H9 (cell line): Measurements from ENCODE around the gene SLITRK2. TPM values are rescaled to one million over a fixed set of nuclear protein-coding genes. Genes with fewer than 3 reads are reported as not detected.

ENCODE experiments used
- DNase-seq: peaks from one replicate; pipeline ENCODE4 v3.0.0-alpha.2; 2017
- H2AFZ ChIP-seq: one replicate; pipeline ENCODE4 v1.6.1; 2013; ENCODE audit warnings: mild to moderate bottlenecking, low read length, control low read depth, moderate library complexity
- H2AK5ac ChIP-seq: 2 replicates; pipeline ENCODE4 v1.6.1; 2013; ENCODE audit warnings: low read length, control low read depth, mixed read lengths; ENCODE audit not compliant: insufficient read length
- H2BK120ac ChIP-seq: one replicate; pipeline ENCODE4 v1.6.1; 2013; ENCODE audit warnings: low read depth, mild to moderate bottlenecking, low read length, control low read depth, inconsistent platforms; ENCODE audit not compliant: poor library complexity, severe bottlenecking
- H2BK12ac ChIP-seq: 2 replicates; pipeline ENCODE4 v1.6.1; 2013; ENCODE audit warnings: low read length, control low read depth, mixed read lengths, low read depth; ENCODE audit not compliant: insufficient read length
- H2BK15ac ChIP-seq: 2 replicates; pipeline ENCODE4 v1.6.1; 2013; ENCODE audit warnings: low read depth, low read length, control low read depth
- H2BK20ac ChIP-seq: one replicate; pipeline ENCODE4 v1.6.1; 2013; ENCODE audit warnings: low read depth, mild to moderate bottlenecking, low read length, control low read depth, inconsistent platforms; ENCODE audit not compliant: poor library complexity, severe bottlenecking
- H2BK5ac ChIP-seq: 2 replicates; pipeline ENCODE4 v1.6.1; 2013; ENCODE audit warnings: low read length, control low read depth, mixed read lengths; ENCODE audit not compliant: insufficient read length
- H3K14ac ChIP-seq: 2 replicates; pipeline ENCODE4 v1.6.1; 2013; ENCODE audit warnings: low read length, control low read depth; ENCODE audit not compliant: insufficient read depth
- H3K18ac ChIP-seq: 2 replicates; pipeline ENCODE4 v1.6.1; 2013; ENCODE audit warnings: low read depth, mild to moderate bottlenecking, mixed read lengths, low read length, control low read depth; ENCODE audit not compliant: insufficient read length
- H3K23ac ChIP-seq: 2 replicates; pipeline ENCODE4 v1.6.1; 2013; ENCODE audit warnings: low read length, control low read depth, mixed read lengths, low read depth; ENCODE audit not compliant: insufficient read length
- H3K23me2 ChIP-seq: 2 replicates; pipeline ENCODE4 v1.6.1; 2013; ENCODE audit warnings: low read depth, mild to moderate bottlenecking, mixed read lengths, low read length, control low read depth; ENCODE audit not compliant: insufficient read length, poor library complexity, severe bottlenecking
- H3K27ac ChIP-seq: 2 replicates; pipeline ENCODE4 v1.5.1; 2013; ENCODE audit warnings: low read length, control low read depth, mixed read lengths, low read depth; ENCODE audit not compliant: insufficient read length
- H3K27me3 ChIP-seq: 2 replicates; pipeline ENCODE4 v1.6.1; 2013; ENCODE audit warnings: low read length, control low read depth, inconsistent platforms; ENCODE audit not compliant: insufficient read depth
- H3K4ac ChIP-seq: 2 replicates; pipeline ENCODE4 v1.6.1; 2013; ENCODE audit warnings: low read depth, mild to moderate bottlenecking, control low read depth, inconsistent platforms, low read length, moderate library complexity
- H3K4me1 ChIP-seq: 2 replicates; pipeline ENCODE4 v1.6.1; 2013; ENCODE audit warnings: low read length, control low read depth, inconsistent platforms; ENCODE audit not compliant: insufficient read depth
- H3K4me2 ChIP-seq: 2 replicates; pipeline ENCODE4 v1.6.1; 2013; ENCODE audit warnings: low read length, control low read depth, mixed read lengths; ENCODE audit not compliant: insufficient read length, insufficient read depth
- H3K56ac ChIP-seq: 2 replicates; pipeline ENCODE4 v1.6.1; 2013; ENCODE audit warnings: low read depth, mild to moderate bottlenecking, mixed read lengths, low read length, control low read depth; ENCODE audit not compliant: insufficient read length
- H3K79me1 ChIP-seq: 2 replicates; pipeline ENCODE4 v1.6.1; 2013; ENCODE audit warnings: low read depth, mild to moderate bottlenecking, moderate library complexity, low read length, control low read depth, inconsistent platforms; ENCODE audit not compliant: insufficient read depth, poor library complexity, severe bottlenecking
- H3K79me2 ChIP-seq: 2 replicates; pipeline ENCODE4 v1.6.1; 2013; ENCODE audit warnings: low read length, control low read depth, inconsistent platforms; ENCODE audit not compliant: insufficient read depth
- H3K9ac ChIP-seq: 2 replicates; pipeline ENCODE4 v1.6.1; 2013; ENCODE audit warnings: low read length, control low read depth, mixed read lengths; ENCODE audit not compliant: insufficient read length; ENCODE audit errors: extremely low read depth
- H3K9me3 ChIP-seq: one replicate; pipeline ENCODE4 v1.6.1; 2013; ENCODE audit warnings: low read depth, low read length, inconsistent platforms; ENCODE audit not compliant: control insufficient read depth
- H3T11ph ChIP-seq: one replicate; pipeline ENCODE4 v1.6.1; 2013; ENCODE audit warnings: mild to moderate bottlenecking, low read length, control low read depth, inconsistent platforms
- H4K20me1 ChIP-seq: one replicate; pipeline ENCODE4 v1.6.1; 2013; ENCODE audit not compliant: control insufficient read depth, insufficient read length, insufficient read depth
- H4K5ac ChIP-seq: 2 replicates; pipeline ENCODE4 v1.6.1; 2013; ENCODE audit warnings: low read depth, mild to moderate bottlenecking, mixed read lengths, low read length, control low read depth; ENCODE audit not compliant: insufficient read length
- H4K8ac ChIP-seq: replicated peaks from 2 replicates; pipeline ENCODE4 v1.6.1; 2013; ENCODE audit warnings: low read length, control low read depth, mixed read lengths, low read depth; ENCODE audit not compliant: insufficient read length
- H4K91ac ChIP-seq: 2 replicates; pipeline ENCODE4 v1.6.1; 2013; ENCODE audit warnings: low read depth, mild to moderate bottlenecking, moderate library complexity, mixed read lengths, low read length, control low read depth; ENCODE audit not compliant: insufficient read length
- H3K27ac Mint-ChIP-seq, 3 experiments: 2 replicates in 2 of 3; 3 replicates in 1 of 3; pipeline ENCODE4 v1.8.0; 2020 to 2021; ENCODE audit warnings: mixed read lengths in 3 of 3, mild to moderate bottlenecking in 1 of 3, moderate library complexity in 1 of 3
- H3K27me3 Mint-ChIP-seq: 2 replicates; pipeline ENCODE4 v1.8.0; 2021; ENCODE audit warnings: low read depth, mild to moderate bottlenecking, moderate library complexity, mixed read lengths
- H3K36me3 Mint-ChIP-seq, 3 experiments: 2 replicates in 2 of 3; 3 replicates in 1 of 3; pipeline ENCODE4 v1.8.0; 2020 to 2021; ENCODE audit warnings: low read depth in 3 of 3, mixed read lengths in 3 of 3; ENCODE audit not compliant: insufficient read depth in 1 of 3
- H3K4me1 Mint-ChIP-seq, 2 experiments: 2 replicates each; pipeline ENCODE4 v1.8.0; 2020; ENCODE audit warnings: mixed read lengths in 2 of 2
- H3K4me3 Mint-ChIP-seq, 2 experiments: 2 replicates in 1 of 2; 3 replicates in 1 of 2; pipeline ENCODE4 v1.8.0; 2020 to 2021; ENCODE audit warnings: mild to moderate bottlenecking in 2 of 2, mixed read lengths in 2 of 2, moderate library complexity in 1 of 2
- H3K9me3 Mint-ChIP-seq, 2 experiments: 2 replicates in 1 of 2; 3 replicates in 1 of 2; pipeline ENCODE4 v1.8.0; 2020; ENCODE audit warnings: mild to moderate bottlenecking in 2 of 2, mixed read lengths in 2 of 2, moderate library complexity in 1 of 2
- WGBS: extraction: QIAGEN DNeasy Blood & Tissue Kit; methylation state at CpG from one replicate; pipeline ENCODE4 v1.1.7; 2013; ENCODE audit warnings: missing lambda C conversion rate, low lambda C conversion rate, mixed read lengths; ENCODE audit not compliant: insufficient read length; ENCODE audit errors: extremely low coverage; 5-methylcytosine and 5-hydroxymethylcytosine counted together
- total RNA-seq: library from RNA; stranded (reverse); gene quantifications from 2 replicates; pipeline ENCODE4 v1.2.1, GENCODE V29; 2021
- TF ChIP-seq, protein P1 (sequence below): fragments of 200-600 bp; sonication (generic); conservative IDR thresholded peaks from 3 replicates; pipeline ENCODE4 v1.8.0; 2021; ENCODE audit warnings: antibody characterized with exemption, mild to moderate bottlenecking

SLITRK2 gene
- total RNA-seq, 1 experiment from 2014 or later, result 0.09 TPM

GRCh38 chrX:145848448-145848847, 30.8 kb downstream of the SLITRK2 start:
- Histone ChIP-seq H2BK12ac (no peak overlapping the region), H2AFZ (no peak overlapping the region), H4K20me1 (no peaks in the 10 kb centered on the region), H3K4me2 (no peak overlapping the region), H2AK5ac (no peak overlapping the region), H3K9me3 (peaks cover 42% of the 10 kb centered on the region), H4K5ac (no peak overlapping the region), H3K23me2 (no peaks in the 10 kb centered on the region), H2BK15ac (no peak overlapping the region), H3K27me3 (no peaks in the 10 kb centered on the region), H3K4me1 (no peaks in the 10 kb centered on the region; the same call in 1 of the 2 replicates), H3K18ac (no peak overlapping the region), H2BK20ac (no peak overlapping the region), H4K8ac (no peak overlapping the region), H3K14ac (no peak overlapping the region), H3T11ph (no peak overlapping the region), H3K4ac (no peak overlapping the region), H2BK120ac (no peak overlapping the region), H3K9ac (no peak overlapping the region), H2BK5ac (no peak overlapping the region), H3K27ac (no peak overlapping the region), H3K79me2 (no peaks in the 10 kb centered on the region), H4K91ac (no peak overlapping the region), H3K79me1 (no peaks in the 10 kb centered on the region), H3K23ac (no peak overlapping the region), H3K56ac (no peak overlapping the region)
- TF ChIP-seq, protein P1, sequence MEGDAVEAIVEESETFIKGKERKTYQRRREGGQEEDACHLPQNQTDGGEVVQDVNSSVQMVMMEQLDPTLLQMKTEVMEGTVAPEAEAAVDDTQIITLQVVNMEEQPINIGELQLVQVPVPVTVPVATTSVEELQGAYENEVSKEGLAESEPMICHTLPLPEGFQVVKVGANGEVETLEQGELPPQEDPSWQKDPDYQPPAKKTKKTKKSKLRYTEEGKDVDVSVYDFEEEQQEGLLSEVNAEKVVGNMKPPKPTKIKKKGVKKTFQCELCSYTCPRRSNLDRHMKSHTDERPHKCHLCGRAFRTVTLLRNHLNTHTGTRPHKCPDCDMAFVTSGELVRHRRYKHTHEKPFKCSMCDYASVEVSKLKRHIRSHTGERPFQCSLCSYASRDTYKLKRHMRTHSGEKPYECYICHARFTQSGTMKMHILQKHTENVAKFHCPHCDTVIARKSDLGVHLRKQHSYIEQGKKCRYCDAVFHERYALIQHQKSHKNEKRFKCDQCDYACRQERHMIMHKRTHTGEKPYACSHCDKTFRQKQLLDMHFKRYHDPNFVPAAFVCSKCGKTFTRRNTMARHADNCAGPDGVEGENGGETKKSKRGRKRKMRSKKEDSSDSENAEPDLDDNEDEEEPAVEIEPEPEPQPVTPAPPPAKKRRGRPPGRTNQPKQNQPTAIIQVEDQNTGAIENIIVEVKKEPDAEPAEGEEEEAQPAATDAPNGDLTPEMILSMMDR, result no peak
- Mint-ChIP-seq H3K27me3 (no peaks in the 10 kb centered on the region; the same call in none of the 2 replicates), H3K4me1 (peaks cover 2 to 7% of the 10 kb centered on the region in 2 experiments), H3K4me3 (peak overlapping the region in 1 of 2 experiments; percentile 53; a peak in 1 of 5 replicates), H3K27ac (peak overlapping the region in 1 of 3 experiments; percentile 62; a peak in 2 of 7 replicates), H3K36me3 (peaks cover 0 to 3% (median 0%) of the 10 kb centered on the region in 3 experiments; a peak in 5 of 7 replicates), H3K9me3 (peaks cover 73% of the 10 kb centered on the region in 2 experiments)
- DNase-seq, result no peak
- no CpG with 5 or more reads among the region's 2 CpGs for WGBS
